GM10266 (cell line): Measurements from ENCODE around the gene KRTAP10-3.

ENCODE experiments used
- DNase-seq: peaks from one replicate; pipeline ENCODE4 v3.0.0; 2012; ENCODE audit errors: extremely low spot score
- CTCF ChIP-seq: IDR thresholded peaks from 2 replicates; pipeline ENCODE4 v1.5.1; 2012; ENCODE audit warnings: mild to moderate bottlenecking, low read depth; ENCODE audit not compliant: control insufficient read depth, insufficient read depth; ENCODE audit errors: missing control alignments

The KRTAP10-3 gene

GRCh38 chr21:44547656-44548331 is 10.8 kb downstream of the KRTAP10-3 start:
- no peak for DNase-seq
- no peak for TF ChIP-seq CTCF

- TF ChIP-seq CTCF, result no peak
- no peak for DNase-seq
These were observed 14.0 kb downstream of the KRTAP10-3 start for GRCh38 chr21:44544566-44544965.

GRCh38 chr21:44542716-44543115 is 15.9 kb downstream of the KRTAP10-3 start:
- DNase-seq, result no peak
- TF ChIP-seq CTCF, result no peak

- no peak for TF ChIP-seq CTCF
- no peak for DNase-seq
These were observed 17.8 kb downstream of the KRTAP10-3 start for GRCh38 chr21:44540741-44541288.

GRCh38 chr21:44539991-44540666 is 18.5 kb downstream of the KRTAP10-3 start, which contains the start of gene KRTAP10-1:
Gene KRTAP10-1 (minus strand): TSS chr21:44540195. CDS start chr21:44540150, 45 bp downstream.
- no peak for DNase-seq
- TF ChIP-seq CTCF, result no peak

- TF ChIP-seq CTCF, result no peak
- no peak for DNase-seq
These were observed 19.5 kb downstream of the KRTAP10-3 start for GRCh38 chr21:44539046-44539445.
